BE2C (cell line): ENCODE results near the gene RPS14.
"Not testable (repeated sequence)": the region's sequence is repeated elsewhere in the genome, so short reads cannot be mapped to it uniquely, and the experiment has no call there.

Experiments used
- DNase-seq: peaks from one replicate; pipeline ENCODE4 v3.0.0-alpha.2; 2020
- H3K27me3 ChIP-seq: fragments of 250-450 bp; sonication (Bioruptor Pico); 2 replicates; pipeline ENCODE4 v1.5.1; 2020; ENCODE audit warnings: mild to moderate bottlenecking
- H3K36me3 ChIP-seq: fragments of 250-450 bp; sonication (Bioruptor Pico); 2 replicates; pipeline ENCODE4 v1.5.1; 2020; ENCODE audit warnings: mild to moderate bottlenecking
- H3K4me1 ChIP-seq: fragments of 250-450 bp; sonication (Bioruptor Pico); 2 replicates; pipeline ENCODE4 v1.5.1; 2020
- H3K4me3 ChIP-seq: 2 replicates; pipeline ENCODE4 v1.5.1; 2011; ENCODE audit warnings: low read depth, low read length
- H3K9me3 ChIP-seq: fragments of 250-450 bp; sonication (Bioruptor Pico); 2 replicates; pipeline ENCODE4 v1.5.1; 2020
- TF ChIP-seq, protein P1 (sequence below): IDR thresholded peaks from 2 replicates; pipeline ENCODE4 v1.5.1; 2012; ENCODE audit warnings: mild to moderate bottlenecking, low read depth, low read length

The RPS14 gene

GRCh38 chr5:150428978-150429377 lies 20.6 kb downstream of the RPS14 start:
- TF ChIP-seq, protein P1, sequence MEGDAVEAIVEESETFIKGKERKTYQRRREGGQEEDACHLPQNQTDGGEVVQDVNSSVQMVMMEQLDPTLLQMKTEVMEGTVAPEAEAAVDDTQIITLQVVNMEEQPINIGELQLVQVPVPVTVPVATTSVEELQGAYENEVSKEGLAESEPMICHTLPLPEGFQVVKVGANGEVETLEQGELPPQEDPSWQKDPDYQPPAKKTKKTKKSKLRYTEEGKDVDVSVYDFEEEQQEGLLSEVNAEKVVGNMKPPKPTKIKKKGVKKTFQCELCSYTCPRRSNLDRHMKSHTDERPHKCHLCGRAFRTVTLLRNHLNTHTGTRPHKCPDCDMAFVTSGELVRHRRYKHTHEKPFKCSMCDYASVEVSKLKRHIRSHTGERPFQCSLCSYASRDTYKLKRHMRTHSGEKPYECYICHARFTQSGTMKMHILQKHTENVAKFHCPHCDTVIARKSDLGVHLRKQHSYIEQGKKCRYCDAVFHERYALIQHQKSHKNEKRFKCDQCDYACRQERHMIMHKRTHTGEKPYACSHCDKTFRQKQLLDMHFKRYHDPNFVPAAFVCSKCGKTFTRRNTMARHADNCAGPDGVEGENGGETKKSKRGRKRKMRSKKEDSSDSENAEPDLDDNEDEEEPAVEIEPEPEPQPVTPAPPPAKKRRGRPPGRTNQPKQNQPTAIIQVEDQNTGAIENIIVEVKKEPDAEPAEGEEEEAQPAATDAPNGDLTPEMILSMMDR, result no peak
- Histone ChIP-seq H3K9me3 (no peaks in the 10 kb centered on the region), H3K4me1 (no peaks in the 10 kb centered on the region), H3K27me3 (no peaks in the 10 kb centered on the region), H3K36me3 (no peaks in the 10 kb centered on the region), H3K4me3 (no peak overlapping the region)
- no peak for DNase-seq

GRCh38 chr5:150428106-150428876 lies 21.2 kb downstream of the RPS14 start:
- Histone ChIP-seq H3K4me1 (no peaks in the 10 kb centered on the region), H3K27me3 (no peaks in the 10 kb centered on the region), H3K4me3 (no peak overlapping the region), H3K36me3 (no peaks in the 10 kb centered on the region), H3K9me3 (no peaks in the 10 kb centered on the region)
- DNase-seq, result no peak
- TF ChIP-seq, protein P1, result no peak

- not testable (repeated sequence) for H3K36me3 ChIP-seq, H3K9me3 ChIP-seq, DNase-seq, H3K4me1 ChIP-seq, H3K27me3 ChIP-seq, H3K4me3 ChIP-seq
Observed at GRCh38 chr5:150426165-150426564, 23.4 kb downstream of the RPS14 start.

- TF ChIP-seq, protein P1, result no peak
- DNase-seq, result no peak
- no peaks in the 10 kb centered on the region for H3K4me1 ChIP-seq
- no peak overlapping the region for H3K4me3 ChIP-seq
- H3K36me3 ChIP-seq, result no peaks in the 10 kb centered on the region
- no peaks in the 10 kb centered on the region for H3K9me3 ChIP-seq
- H3K27me3 ChIP-seq, result no peaks in the 10 kb centered on the region
Observed at GRCh38 chr5:150422758-150423157, 26.8 kb downstream of the RPS14 start.

GRCh38 chr5:150422075-150422474 lies 27.5 kb downstream of the RPS14 start:
- Histone ChIP-seq H3K36me3 (no peaks in the 10 kb centered on the region), H3K27me3 (no peaks in the 10 kb centered on the region), H3K4me3 (no peak overlapping the region), H3K9me3 (no peaks in the 10 kb centered on the region), H3K4me1 (no peaks in the 10 kb centered on the region)
- no peak for DNase-seq
- TF ChIP-seq, protein P1, result no peak

DNA sequence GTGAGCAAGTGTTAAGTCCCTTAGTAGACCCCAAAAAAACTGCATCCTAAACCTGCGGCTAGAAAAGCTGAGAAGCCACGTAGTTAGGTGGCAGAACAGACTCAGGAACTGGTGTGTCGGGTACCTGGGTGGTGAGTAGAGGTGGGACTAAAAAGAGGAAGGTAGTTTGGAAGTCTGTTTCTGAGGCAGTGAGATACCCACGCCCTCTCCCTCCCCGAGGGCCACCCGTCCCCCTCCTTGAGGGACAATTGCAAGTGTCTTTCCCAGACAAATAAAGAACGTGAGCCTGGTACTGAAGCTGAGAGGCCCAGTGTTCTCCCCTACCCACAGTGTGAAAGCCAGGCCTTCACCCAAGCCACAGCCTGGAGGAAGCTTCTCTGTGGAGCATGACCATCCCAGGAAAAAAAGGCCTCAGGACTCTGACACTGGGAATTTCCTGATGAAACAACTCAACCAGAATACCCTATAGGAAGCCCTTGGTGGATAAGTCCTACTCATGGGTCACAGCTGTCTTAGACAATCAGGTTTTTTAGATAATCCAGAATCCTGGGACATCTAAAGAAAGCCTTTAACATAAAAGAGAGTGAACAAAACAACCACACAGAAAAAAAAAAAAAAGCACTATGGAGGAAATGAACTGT lies 29.8 kb downstream of the RPS14 start:
- Histone ChIP-seq H3K9me3 (no peaks in the 10 kb centered on the region), H3K4me1 (no peaks in the 10 kb centered on the region), H3K4me3 (no peak overlapping the region), H3K36me3 (no peaks in the 10 kb centered on the region), H3K27me3 (no peaks in the 10 kb centered on the region)
- no peak for DNase-seq
- TF ChIP-seq, protein P1, result no peak

- not testable (repeated sequence) for H3K4me1 ChIP-seq, H3K4me3 ChIP-seq, H3K27me3 ChIP-seq
Observed at GRCh38 chr5:150413902-150414790, 35.4 kb downstream of the RPS14 start.

More at GRCh38 chr5:150413902-150414790, 35.4 kb downstream of the RPS14 start:
- not testable (repeated sequence) for H3K36me3 ChIP-seq, DNase-seq, H3K9me3 ChIP-seq
